ENCODE results near the gene RUNX1. TPM values are rescaled to one million over a fixed set of nuclear protein-coding genes. Genes with fewer than 3 reads are reported as not detected.

RUNX1 gene
- total RNA-seq, 1 experiment from 2014 or later, result 86.2 TPM

GRCh38 chr21:34764715-34765284 is 284.3 kb downstream of the RUNX1 start:
- ChIA-PET CTCF (interaction anchor here (0.6 to 2.1 kb wide), 5 partner anchors 10 to 923 kb away, joined by 3 to 9 read pairs (median 6); no protein-coding TSS in a partner anchor), POLR2A (interaction anchor here (0.6 kb wide), 1 partner anchor 1448 kb away, joined by 3 read pairs; no protein-coding TSS in a partner anchor)
- no peak for DNase-seq (ENCODE audit: unreplicated experiment)
- no peak overlapping the region for H3K27ac Mint-ChIP-seq (ENCODE audit: low read depth, unreplicated experiment)
- no peaks in the 10 kb centered on the region for H3K27me3 Mint-ChIP-seq (ENCODE audit: insufficient read depth, unreplicated experiment)
- no peak overlapping the region for H3K4me3 Mint-ChIP-seq (ENCODE audit: unreplicated experiment)
- no TSS peak for BruUV-seq (replicated peaks)
- intact Hi-C loops (cut with micrococcal nuclease), result no loop called here
- no peaks in the 10 kb centered on the region for H3K4me1 Mint-ChIP-seq (ENCODE audit: insufficient read depth, unreplicated experiment)
- TF ChIP-seq CTCF (IDR thresholded peaks at IDR 0.05; ENCODE audit: unreplicated experiment), result no peak
- no peaks in the 10 kb centered on the region for H3K36me3 Mint-ChIP-seq (ENCODE audit: insufficient read depth, unreplicated experiment)
- no peaks in the 10 kb centered on the region for H3K9me3 Mint-ChIP-seq (ENCODE audit: unreplicated experiment)

- Mint-ChIP-seq H3K4me1 (ENCODE audit: insufficient read depth, unreplicated experiment) (no peaks in the 10 kb centered on the region), H3K27me3 (ENCODE audit: insufficient read depth, unreplicated experiment) (no peaks in the 10 kb centered on the region), H3K9me3 (ENCODE audit: unreplicated experiment) (no peaks in the 10 kb centered on the region), H3K27ac (ENCODE audit: low read depth, unreplicated experiment) (no peak overlapping the region), H3K4me3 (ENCODE audit: unreplicated experiment) (no peak overlapping the region), H3K36me3 (ENCODE audit: insufficient read depth, unreplicated experiment) (no peaks in the 10 kb centered on the region)
- intact Hi-C loops (cut with micrococcal nuclease), result no loop called here
- ChIA-PET CTCF (interaction anchor here (0.5 to 1.5 kb wide), 5 partner anchors 13 to 886 kb away, joined by 3 to 7 read pairs (median 3); no protein-coding TSS in a partner anchor), POLR2A (interaction anchor here (1.0 to 1.5 kb wide), 3 partner anchors 9 to 125 kb away, joined by 3 to 4 read pairs (median 3); no protein-coding TSS in a partner anchor)
- TF ChIP-seq CTCF (IDR thresholded peaks at IDR 0.05; ENCODE audit: unreplicated experiment), result no peak
- BruUV-seq (replicated peaks), result no TSS peak
- no peak for DNase-seq (ENCODE audit: unreplicated experiment)
Measured at GRCh38 chr21:34762786-34763185, 286.3 kb downstream of the RUNX1 start.

- Mint-ChIP-seq H3K27ac (ENCODE audit: low read depth, unreplicated experiment) (no peak overlapping the region), H3K36me3 (ENCODE audit: insufficient read depth, unreplicated experiment) (no peaks in the 10 kb centered on the region), H3K4me1 (ENCODE audit: insufficient read depth, unreplicated experiment) (no peaks in the 10 kb centered on the region), H3K4me3 (ENCODE audit: unreplicated experiment) (no peak overlapping the region), H3K27me3 (ENCODE audit: insufficient read depth, unreplicated experiment) (no peaks in the 10 kb centered on the region), H3K9me3 (ENCODE audit: unreplicated experiment) (no peaks in the 10 kb centered on the region)
- ChIA-PET POLR2A (interaction anchor here (1.0 to 1.5 kb wide), 4 partner anchors 10 to 126 kb away, joined by 3 to 4 read pairs (median 3); no protein-coding TSS in a partner anchor), CTCF (interaction anchor here (0.6 to 1.5 kb wide), 9 partner anchors 14 to 920 kb away, joined by 3 to 7 read pairs (median 4); no protein-coding TSS in a partner anchor)
- DNase-seq (ENCODE audit: unreplicated experiment), result peak; percentile 6
- no TSS peak for BruUV-seq (replicated peaks)
- TF ChIP-seq CTCF (IDR thresholded peaks at IDR 0.05; ENCODE audit: unreplicated experiment), result no peak
- intact Hi-C loops (cut with micrococcal nuclease), result no loop called here
Measured at GRCh38 chr21:34761758-34762330, 287.3 kb downstream of the RUNX1 start.
